K562 (cell line): ENCODE results near the gene SLC36A3.

Experiments used
- ATF4 ChIP-seq: fragments of 450-650 bp; formaldehyde crosslinking; IDR thresholded peaks from 2 replicates; pipeline ENCODE4 v1.4.0; 2022; ENCODE audit warnings: mild to moderate bottlenecking, moderate library complexity
- FOSL1 ChIP-seq: fragments of 200-800 bp; sonication (Bioruptor generic); conservative IDR thresholded peaks from 2 replicates; pipeline ENCODE4 v1.6.1; 2016; ENCODE audit warnings: missing genetic modification characterization, missing compliant biosample characterization
- MEF2A ChIP-seq: IDR thresholded peaks from 2 replicates; pipeline ENCODE4 v1.6.1; 2011; ENCODE audit warnings: low read depth, mild to moderate bottlenecking, low read length, moderate library complexity; ENCODE audit not compliant: control insufficient read depth
- ZNF274 ChIP-seq: IDR thresholded peaks from 2 replicates; pipeline ENCODE4 v1.6.1; 2011; ENCODE audit warnings: low read depth, mild to moderate bottlenecking, low read length, moderate library complexity, borderline replicate concordance
- TF ChIP-seq, protein P1 (sequence below): fragments of 200-800 bp; sonication (Bioruptor generic); IDR thresholded peaks from 2 replicates; pipeline ENCODE4 v1.6.1; 2016; ENCODE audit warnings: missing genetic modification characterization, missing compliant biosample characterization

- TF ChIP-seq MEF2A (no peak), ATF4 (CRISPR knock-in tag) (no peak), FOSL1 (tag) (no peak), ZNF274 (no peak)
- TF ChIP-seq, protein P1, sequence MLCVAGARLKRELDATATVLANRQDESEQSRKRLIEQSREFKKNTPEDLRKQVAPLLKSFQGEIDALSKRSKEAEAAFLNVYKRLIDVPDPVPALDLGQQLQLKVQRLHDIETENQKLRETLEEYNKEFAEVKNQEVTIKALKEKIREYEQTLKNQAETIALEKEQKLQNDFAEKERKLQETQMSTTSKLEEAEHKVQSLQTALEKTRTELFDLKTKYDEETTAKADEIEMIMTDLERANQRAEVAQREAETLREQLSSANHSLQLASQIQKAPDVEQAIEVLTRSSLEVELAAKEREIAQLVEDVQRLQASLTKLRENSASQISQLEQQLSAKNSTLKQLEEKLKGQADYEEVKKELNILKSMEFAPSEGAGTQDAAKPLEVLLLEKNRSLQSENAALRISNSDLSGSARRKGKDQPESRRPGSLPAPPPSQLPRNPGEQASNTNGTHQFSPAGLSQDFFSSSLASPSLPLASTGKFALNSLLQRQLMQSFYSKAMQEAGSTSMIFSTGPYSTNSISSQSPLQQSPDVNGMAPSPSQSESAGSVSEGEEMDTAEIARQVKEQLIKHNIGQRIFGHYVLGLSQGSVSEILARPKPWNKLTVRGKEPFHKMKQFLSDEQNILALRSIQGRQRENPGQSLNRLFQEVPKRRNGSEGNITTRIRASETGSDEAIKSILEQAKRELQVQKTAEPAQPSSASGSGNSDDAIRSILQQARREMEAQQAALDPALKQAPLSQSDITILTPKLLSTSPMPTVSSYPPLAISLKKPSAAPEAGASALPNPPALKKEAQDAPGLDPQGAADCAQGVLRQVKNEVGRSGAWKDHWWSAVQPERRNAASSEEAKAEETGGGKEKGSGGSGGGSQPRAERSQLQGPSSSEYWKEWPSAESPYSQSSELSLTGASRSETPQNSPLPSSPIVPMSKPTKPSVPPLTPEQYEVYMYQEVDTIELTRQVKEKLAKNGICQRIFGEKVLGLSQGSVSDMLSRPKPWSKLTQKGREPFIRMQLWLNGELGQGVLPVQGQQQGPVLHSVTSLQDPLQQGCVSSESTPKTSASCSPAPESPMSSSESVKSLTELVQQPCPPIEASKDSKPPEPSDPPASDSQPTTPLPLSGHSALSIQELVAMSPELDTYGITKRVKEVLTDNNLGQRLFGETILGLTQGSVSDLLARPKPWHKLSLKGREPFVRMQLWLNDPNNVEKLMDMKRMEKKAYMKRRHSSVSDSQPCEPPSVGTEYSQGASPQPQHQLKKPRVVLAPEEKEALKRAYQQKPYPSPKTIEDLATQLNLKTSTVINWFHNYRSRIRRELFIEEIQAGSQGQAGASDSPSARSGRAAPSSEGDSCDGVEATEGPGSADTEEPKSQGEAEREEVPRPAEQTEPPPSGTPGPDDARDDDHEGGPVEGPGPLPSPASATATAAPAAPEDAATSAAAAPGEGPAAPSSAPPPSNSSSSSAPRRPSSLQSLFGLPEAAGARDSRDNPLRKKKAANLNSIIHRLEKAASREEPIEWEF (CRISPR knock-in tag), result no peak
Measured at GRCh38 chr5:151296974-151297373, 6.6 kb downstream of the SLC36A3 start.
